HG03442 (cell line): Measurements from ENCODE around the gene NTF4.
A peak's percentile ranks its signal among the peaks of the same experiment; 100 is the strongest.

Experiments
- ATAC-seq: cut with Tn5 transposase; IDR thresholded peaks from one replicate; pipeline ENCODE4 v1.9.1; 2021; ENCODE audit warnings: mild to moderate bottlenecking, moderate library complexity; ENCODE audit not compliant: unreplicated experiment

Gene NTF4

DNA sequence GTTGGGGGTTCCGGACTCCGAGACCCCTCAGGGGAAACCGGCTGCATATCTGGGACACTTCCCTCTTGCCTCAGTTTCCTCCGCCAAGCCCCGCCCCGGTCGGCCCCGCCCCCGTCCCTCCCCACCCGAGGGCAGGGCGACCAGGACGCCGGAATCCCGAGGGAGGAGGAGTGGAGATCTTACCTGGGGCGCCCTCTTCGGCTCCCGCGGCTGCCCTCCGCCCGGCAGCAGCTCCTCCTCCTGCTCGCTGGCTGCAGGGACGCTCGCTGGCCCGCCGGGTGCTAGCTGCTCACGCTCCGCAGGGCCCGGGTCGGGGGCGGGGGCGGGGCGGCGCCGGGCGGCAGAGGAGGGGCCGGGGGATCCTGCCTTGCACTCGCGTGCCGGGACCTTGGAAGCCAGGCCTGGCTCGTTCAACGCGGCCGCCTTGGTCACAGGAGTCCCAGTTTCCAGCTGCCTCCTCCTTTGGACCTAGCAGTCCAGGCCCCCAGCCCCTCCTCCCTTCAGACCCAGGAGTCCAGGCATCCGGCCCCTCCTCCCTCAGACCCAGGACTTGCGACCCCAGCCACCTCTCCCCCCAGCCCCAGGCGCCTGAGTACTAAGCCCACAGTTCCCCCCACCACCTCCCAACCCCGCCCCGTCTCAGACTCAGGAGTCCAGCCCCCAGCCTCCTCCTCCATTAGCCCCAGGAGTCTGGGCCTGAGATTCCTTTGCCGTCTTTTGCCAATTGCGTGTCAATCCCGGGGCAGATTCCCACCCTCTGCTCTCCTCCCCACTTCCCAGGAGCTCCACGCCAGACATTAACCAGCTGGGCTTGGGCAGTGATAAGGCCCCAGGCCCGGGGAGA is at the start of gene NTF4:
Gene NTF4, minus strand, starts transcription at position 51 of the 844 bp plus-strand sequence. CDS start 2,821 bp downstream, outside the sequence.
- ATAC-seq: no peak

GRCh38 chr19:49113762-49114629 is 49.4 kb upstream of the NTF4 start, which contains the start of gene LIN7B:
LIN7B (plus strand) TSS chr19:49114370; CDS start chr19:49114405, 35 bp downstream.
- ATAC-seq: peak; percentile 44

- no peak for ATAC-seq
These were observed 46.8 kb upstream of the NTF4 start for GRCh38 chr19:49111218-49111998.

DNA sequence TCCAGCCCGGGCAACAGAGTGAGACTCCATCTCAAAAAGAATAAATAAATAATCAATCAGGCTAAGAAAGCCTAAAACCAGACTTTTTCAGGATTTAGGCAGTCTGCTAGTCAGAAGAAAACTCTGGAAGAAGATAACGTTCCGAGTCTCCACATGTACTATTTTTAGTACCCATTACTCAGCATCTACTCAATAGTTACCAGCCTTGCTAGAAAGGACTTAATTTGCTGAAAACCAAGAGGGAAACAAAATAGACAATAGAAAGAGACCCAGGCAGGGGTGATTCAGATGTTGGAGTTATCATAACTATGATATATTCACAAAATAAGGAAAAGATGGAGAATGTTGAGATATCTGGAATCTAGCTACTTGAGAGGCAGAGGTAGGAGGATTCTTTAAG is 45.9 kb upstream of the NTF4 start:
- no peak for ATAC-seq

DNA sequence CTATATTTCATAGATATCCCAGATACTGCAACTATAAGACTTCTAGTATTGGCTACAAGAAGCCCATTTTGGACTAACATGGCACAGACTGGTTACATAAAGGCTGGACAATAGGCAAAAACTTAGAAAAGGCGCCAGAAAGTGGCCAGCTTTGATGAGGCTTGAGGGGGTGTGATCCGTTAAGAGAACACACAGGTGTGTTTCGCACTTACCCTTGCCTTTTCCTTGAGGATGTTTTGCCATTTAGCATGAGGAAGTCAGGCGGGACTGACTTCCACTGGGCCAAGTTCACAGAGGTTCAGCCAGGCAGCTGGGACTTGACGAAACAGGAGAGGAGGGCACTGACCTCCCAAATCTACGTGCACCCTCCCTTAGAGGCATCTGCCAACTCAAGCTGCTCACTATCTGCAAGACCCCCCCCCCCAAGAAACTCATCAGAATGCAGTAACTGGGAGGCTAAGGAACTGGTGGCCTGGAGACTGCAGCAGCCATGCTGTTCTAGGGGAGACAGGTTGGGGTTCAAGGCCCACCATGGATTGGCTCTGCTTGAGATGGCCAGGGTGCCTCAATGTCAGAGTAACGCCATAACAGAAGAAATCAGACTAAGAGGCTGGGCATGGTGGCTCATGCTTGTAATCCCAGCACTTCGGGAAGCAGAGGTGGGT is 45.1 kb upstream of the NTF4 start:
- no peak for ATAC-seq

DNA sequence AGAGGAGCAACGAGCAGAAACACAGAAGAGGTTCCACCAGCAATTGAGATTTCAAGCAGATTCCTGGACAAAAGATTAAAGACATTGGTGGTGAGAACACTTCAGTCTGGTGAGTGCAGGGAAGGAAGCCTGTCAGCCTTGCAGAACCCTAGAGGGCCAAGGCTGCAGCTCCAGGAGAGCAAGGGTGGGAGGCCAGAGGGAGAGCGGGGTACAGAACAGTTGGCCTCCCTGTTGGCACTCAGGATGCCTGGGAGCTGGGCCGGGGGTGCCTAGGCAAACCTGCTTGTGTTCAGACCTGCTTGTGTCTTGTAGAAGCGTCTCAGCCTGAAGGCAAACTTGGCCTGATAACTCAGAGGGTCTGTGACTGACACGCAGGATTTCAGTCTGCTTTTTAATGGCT is 44.4 kb upstream of the NTF4 start:
- no peak for ATAC-seq

- ATAC-seq: no peak
These were observed 43.2 kb upstream of the NTF4 start for GRCh38 chr19:49107625-49108459.

GRCh38 chr19:49106648-49107135 is 42.1 kb upstream of the NTF4 start:
- no peak for ATAC-seq

- no peak for ATAC-seq
These were observed 39.7 kb upstream of the NTF4 start for GRCh38 chr19:49104229-49104864.

GRCh38 chr19:49103331-49104085 is 38.9 kb upstream of the NTF4 start:
- no peak for ATAC-seq

DNA sequence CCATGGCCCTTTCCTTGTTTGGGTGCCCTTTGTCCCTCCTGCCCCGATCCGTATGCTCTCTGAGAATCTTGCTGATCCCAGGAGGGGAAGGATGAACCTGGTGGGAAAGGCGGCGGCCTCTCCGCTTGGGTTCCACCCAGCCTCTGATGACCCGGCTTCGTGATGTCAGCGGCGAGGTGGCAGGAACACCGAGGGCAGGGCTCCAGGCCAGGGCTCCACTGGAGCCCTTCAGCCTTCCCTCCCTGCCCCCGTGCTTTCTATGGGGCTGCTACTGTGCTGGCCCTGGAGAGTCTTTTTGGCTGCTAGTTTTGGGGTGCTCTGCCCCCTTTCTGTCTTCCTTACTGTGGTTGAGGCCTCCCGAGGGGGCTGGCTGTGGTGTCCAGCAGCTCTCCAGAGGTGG is 37.7 kb upstream of the NTF4 start:
- ATAC-seq: no peak

DNA sequence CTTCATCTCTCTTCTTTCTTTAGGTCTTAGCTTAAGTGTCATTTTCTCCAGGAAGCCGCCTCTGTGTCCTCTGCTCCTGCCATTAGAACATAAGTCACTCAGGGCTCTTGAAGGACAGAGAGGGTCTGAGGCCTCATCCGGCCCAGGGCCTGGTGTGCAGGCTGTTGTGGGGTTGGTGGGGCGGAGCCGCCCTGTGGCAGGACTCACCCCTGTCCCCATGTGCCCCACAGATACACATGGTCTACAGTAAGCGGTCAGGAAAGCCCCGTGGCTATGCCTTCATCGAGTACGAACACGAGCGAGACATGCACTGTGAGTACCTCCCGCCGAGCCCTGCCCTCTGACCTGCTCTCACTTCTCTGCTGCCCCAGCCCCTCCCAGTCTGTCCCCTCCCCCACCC is 36.5 kb upstream of the NTF4 start:
- ATAC-seq: no peak

DNA sequence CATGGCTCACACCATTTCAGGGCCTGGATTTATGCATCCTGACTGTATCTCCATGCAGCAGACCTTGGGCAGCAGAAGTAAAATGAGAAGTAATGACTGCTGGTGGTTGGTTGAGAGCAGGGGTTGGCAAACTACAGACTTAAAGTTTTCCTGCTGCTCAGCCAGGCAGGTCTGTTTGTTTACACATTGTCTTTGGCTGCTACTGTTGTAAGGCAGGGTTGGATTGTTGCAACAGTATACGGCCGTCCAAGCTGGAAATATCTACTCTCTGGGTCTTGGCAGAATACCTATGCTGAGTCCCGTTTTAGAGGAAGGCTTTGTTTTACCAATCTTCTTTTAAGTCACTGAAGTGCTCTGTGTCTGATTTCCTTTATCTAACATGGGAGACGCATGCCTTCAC is 34.2 kb upstream of the NTF4 start:
- ATAC-seq: no peak

DNA sequence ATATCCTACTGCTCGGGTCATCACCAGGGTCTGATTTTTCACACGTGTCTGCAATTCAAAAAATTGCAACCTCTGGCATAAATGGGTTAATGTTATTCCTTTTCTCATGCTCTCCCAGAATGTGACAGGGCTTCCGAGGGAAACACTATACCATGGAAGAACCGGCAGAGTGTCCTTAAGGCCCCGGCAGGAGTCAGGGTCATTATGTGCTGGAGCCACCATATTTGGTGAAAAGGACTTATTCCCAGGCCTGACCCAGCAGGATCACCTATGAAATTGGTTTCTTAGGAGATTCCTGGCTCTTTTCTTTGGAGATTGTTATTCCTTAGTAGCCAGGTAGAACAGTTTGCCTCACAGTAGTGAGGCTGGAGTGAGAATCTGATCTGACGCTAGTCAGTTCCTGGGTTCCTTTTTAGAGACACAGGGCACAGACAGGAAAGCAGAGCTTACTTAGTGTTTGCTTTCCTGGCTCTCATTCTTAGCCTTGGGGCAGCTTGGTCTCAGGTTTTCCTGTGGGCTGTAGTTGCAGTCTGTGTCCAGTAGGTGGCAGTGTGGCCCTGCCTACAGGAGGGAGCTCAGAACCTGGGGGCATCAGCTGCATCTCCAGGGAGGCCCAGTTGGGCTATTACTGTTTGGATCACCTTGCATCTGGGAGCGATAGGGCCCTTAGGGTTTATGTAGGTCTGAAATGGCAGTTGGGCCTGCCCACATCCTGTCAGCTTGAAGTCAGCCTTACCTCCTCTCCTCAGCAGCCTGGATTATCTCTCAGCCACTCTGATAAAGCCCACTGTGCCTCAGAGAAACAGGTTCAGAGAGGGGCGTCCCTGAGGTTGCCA is 33.1 kb upstream of the NTF4 start:
- no peak for ATAC-seq

DNA sequence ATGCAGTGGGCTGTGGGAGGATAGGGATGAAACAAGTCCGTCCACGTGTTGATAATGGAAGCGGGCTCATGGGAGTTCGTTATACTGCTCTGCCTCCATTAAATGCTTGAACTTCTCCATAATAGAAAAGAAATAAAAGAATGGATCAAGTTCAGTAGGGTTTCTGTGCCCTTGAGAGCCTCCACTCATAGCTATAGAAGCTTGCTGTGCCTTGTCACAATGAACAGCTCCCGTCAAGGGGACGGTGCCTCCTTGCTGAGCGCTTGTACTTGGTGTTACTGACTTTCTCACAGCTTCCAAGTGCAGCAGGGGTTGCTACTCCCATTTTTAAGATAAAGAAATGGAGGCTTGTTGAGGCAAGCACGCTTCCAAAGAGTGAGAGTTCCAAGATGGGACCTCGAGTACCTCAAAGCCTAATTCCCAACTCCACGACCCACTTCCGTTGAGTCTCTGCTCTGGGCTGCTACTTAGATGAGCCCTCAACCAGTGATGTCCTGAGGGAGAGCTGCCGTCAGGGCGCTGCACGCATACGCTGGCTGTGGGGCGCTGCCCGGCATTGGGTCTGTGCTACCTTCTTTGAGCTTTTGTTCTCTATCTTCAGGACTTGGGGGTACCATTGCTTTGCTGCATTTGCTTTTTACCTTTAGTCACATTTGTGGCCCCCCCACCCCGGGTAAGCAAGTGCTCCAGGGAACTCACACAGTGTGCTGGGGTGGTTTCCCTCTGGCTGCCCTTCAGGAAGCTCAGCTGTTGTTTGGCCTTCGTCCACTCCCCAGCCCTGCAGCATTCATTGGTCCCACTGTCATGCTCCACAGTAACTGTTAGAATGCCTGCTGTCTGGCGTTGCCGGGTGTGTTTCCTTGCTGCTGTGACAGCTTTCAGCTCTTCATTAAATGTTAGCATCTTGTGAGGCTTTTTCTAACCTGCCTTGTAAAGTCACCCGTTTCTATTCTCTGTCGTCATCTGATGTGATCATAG is 30.2 kb upstream of the NTF4 start:
- ATAC-seq: no peak

DNA sequence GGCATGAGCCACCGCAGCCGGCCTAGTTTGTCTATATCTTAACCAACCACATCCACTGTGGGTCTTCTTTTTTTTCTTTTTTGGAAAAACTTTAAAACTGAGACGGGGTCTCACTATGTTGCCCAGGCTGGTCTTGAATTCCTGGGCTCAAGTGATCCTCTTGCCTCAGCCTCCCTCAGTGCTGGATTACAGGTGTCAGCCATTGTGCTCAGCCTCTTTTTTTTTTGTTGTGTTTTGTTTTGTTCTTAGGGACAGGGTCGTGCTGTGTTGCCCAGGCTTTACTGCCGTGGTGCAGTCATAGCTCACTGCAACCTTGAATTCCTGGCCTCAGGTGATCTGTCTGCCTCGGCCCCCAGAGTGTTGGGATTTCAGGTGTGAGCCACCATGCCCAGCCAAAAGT is 28.1 kb upstream of the NTF4 start:
- ATAC-seq: no peak
